ENCODE results near the gene CASS4. TPM values are rescaled to one million over a fixed set of nuclear protein-coding genes. Genes with fewer than 3 reads are reported as not detected.
"Not testable (repeated sequence)": the region's sequence is repeated elsewhere in the genome, so short reads cannot be mapped to it uniquely, and the experiment has no call there.

CASS4 gene
- total RNA-seq, 1 donor from 2014 or later: 1.2 TPM

DNA sequence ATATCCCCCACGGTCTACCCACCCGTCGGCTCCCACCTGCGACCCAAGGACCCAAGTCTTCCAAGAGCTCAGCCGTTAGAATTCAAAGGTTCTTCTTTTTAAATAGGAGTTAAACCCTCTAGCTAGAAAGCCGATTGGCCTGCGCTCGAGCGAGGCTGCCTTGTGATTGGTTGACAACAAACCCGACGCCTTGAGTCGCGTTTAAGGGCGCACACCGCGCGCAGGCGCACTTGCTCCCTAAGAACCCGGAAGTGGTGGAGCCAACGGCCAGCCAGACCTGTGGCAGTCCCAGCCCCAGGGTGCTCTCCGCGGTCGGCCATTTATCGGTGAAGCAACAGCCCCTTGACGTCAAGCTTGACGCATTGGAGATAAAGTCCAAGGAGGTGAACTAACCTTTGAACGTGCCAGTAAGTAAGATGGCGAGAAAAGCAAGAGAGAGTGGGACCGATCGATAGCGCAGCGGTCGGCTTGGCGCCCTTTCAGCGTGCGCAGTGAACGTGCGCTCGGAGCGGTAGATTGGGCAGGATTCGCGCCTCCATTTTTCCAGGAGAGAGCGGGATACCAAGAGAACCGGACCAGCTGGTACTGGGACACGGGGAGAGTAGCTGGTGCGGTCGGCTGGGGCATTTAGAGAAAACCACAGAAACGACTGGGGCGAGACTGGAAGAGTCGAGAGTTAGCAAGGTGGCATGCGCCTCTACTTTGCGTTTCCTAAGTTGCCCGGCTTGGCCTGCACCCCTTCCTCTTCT, 19.8 kb upstream of the CASS4 start, which contains the start of the genes AURKA and CSTF1:
AURKA (minus strand) TSS at position 84 of the 749 bp plus-strand sequence. CDS start 4,018 bp downstream, outside the sequence.
CSTF1 (plus strand) TSS at position 514 of the 749 bp plus-strand sequence. CDS start 2,908 bp downstream, outside the sequence.
- DNase-seq (ENCODE audit: low read depth in 2 of 2): peak; percentile 100

DNA sequence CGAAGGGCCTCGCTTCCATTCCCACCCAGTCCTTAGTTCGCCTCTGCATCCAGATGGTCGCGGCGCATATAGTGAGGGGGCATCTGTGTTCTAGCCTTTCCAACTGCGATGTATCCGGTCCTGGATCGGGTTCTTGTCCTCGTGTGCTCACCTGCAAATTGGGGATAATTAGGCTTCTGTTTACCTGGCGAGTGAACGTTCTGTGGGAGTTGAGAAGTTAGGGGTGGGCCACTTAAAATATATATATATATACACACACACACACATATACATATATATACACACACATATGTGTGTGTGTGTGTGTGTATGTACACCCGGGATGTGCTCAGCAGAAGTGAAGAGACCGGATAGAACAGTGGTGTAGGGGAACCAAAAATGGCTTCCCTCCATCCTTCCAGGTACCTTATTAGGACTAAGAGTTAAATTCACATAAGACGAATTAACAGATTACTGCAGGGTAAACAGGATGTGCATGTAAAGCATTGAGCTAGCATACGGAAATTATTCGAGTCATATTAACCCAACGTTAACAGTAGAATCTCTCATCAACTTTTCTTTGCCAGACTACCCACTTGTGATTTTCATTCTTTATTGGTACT, 19.1 kb upstream of the CASS4 start:
- DNase-seq (ENCODE audit: low read depth in 2 of 2): peak; percentile 17 to 21

DNA sequence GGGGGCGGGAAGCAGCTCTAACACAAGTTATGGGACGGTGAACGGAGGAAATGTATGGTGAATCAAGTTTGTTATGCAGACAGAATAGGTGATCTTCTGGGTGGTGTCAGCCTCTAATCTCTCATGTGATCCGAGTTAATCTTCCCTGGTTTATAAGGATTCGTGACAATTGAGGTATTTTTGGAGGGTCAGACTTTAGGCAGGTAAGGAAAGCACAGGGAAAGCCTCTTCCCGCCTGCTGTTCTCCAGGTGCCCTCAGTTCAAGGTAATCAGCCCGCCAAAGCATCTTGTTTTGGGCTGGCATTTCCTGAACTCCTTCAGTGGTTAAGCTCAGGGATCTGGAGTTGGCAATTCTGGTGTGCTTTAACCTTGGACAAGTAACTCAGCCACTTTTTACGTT, 18.4 kb upstream of the CASS4 start:
- no peak for DNase-seq (ENCODE audit: low read depth in 2 of 2)

DNA sequence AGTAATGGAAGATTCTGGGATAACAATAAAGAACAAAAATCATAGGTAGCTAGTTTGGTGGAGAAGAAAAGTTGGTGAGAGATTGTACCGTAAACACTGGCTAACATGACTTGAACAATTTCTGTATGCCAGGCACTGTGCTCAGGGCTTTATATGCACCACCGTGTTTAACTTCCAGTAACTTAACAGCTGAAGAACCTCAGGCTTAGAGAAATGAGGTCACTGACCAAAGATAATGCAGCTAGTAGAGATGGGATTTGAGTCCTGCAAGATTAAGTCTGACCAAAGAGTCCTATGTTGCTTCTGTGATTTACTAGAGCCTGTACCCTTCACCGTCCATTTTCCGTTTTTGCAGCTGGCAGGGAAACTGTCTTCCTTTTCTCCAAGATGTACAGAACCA, 16.9 kb upstream of the CASS4 start:
- no peak for DNase-seq (ENCODE audit: low read depth in 2 of 2)

DNA sequence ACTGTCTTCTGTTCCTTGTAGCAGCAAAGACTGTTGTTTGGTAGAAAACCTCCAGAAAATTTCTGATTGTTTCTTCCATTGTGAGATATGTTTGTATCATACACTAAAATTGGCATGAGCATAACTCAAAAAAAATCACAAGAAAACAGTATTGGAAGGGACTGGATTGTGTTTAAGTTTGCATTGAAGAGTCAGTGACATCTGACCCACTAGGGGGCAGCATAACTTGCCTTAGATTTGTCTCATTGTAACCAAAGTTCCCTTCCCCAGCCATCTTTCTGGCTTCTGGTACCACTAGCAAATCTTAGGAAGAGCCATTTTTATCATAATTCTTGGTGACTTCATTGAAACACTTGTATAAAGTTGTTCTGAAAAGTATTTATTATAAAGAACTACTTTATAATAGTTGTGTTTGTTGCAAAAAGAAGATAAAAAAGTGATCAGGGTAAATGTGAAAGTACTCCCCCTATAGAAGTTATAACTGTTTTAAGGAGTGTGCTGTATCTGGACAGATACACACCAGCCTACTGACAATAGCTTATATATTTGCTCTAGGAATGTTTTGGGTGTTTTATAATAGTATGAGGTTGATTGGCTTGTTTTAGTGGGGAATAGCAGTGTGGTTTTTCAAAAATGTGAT, 11.9 kb upstream of the CASS4 start:
- peak; percentile 84 to 86 for DNase-seq (ENCODE audit: low read depth in 2 of 2)

DNA sequence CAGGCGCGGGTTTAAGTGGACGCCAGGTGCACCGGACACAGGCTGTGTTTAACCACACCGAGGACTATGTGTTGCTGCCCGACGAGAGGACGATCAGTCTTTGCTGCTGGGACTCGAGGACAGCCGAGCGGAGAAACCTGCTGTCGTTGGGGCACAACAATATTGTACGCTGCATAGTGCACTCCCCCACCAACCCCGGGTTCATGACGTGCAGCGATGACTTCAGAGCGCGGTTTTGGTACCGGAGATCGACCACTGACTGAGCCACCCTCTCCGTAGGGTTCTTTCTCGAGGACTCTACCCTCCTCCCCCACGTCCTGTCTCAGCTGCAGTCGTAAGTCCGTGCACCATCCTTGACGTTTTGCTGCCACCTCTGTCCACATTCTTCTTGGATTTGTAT, 8.6 kb upstream of the CASS4 start:
- DNase-seq (ENCODE audit: low read depth in 2 of 2): no peak

DNA sequence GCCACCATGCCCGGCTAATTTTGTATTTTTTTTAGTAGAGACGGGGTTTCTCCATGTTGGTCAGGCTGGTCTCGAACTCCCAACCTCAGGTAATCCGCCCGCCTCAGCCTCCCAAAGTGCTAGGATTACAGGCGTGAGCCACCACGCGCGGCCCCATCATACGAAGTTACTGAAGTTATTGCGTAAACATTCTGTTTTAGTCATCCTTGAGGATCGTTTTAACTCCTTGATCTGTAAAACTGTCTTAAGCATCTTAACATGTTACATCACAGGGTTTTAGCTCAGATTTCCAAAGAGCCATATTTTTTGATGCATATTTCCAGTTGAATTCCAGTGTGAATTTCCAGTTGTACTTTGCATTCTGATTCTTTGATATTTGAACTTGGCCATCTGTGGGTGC, 6.7 kb upstream of the CASS4 start:
- DNase-seq (ENCODE audit: low read depth in 2 of 2): not testable (repeated sequence)

DNA sequence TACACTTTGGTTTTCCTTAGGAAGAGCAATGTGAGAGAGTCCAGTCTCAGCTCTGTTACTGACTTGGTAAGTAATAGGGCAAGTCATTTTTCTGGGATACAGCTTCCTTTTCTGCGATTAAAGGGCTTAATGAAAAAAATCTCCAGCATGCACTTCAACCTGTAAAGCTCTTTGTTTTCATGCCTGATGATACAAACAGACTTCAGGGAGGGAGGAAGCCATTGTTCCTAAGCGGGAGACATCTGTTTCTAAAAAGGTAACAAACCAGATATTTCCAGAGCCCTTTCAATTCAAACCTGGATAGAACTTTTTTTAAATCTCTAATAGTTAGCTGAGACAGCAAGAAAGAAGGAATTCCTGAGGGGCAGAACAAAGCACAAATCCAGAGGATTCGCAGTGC, 5.2 kb upstream of the CASS4 start:
- DNase-seq (ENCODE audit: low read depth in 2 of 2): no peak

DNA sequence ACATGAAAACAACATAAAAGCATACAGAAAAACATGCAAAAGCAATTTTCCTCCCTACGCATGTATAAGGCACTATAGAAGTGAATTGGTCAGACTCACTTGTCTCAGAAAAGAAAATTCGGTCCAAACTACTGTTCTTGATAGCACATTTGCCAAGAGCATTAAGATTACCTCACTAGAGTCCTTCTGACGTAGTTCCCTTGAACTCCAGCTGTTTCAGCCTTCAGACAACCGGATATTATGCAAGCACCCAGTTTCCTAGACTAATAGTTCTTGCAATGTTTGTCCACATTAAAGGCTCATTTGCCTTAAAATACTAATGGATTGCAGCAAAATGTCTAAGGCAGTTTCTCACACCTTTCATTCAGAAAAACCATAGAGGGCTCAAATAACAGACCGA, 2.5 kb upstream of the CASS4 start:
- DNase-seq (ENCODE audit: low read depth in 2 of 2): no peak

DNA sequence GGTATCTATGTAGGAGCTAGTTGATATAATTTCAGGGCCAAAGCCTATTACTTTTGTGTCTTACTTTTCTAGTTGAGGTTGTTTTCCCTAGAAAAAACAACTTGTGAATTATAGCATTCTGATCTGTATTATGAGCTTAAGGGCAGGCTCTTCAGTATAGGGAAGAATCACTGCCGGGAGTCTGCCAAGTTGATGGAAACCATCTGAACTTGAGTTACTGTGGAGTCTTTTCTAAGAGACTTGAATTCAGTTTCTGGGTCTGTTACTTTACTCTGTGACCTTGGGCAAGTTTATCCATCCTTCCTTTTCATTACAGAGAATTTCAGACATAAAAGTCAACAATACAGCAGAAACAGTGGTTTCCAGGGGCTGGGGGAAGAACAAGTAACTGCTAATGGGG, 2.1 kb upstream of the CASS4 start:
- no peak for DNase-seq (ENCODE audit: low read depth in 2 of 2)

DNA sequence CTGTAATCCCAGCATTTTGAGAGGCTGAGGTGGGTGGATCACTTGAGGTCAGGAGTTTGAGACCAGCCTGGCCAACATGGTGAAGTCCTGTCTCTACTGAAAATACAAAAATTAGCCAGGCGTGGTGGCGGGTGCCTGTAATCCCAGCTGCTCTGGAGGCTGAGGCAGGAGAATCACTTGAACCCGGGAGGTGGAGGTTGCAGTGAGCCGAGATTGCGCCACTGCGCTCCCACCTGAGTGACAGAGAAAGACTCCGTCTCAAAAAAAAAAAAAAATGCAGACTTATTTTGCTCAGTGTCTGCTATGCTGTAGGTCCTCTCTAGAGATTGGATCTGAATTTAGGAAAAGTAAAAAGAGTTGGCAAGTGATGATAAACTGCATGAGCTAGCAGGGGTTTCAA, 773 bp upstream of the CASS4 start:
- not testable (repeated sequence) for DNase-seq (ENCODE audit: low read depth in 2 of 2)

DNA sequence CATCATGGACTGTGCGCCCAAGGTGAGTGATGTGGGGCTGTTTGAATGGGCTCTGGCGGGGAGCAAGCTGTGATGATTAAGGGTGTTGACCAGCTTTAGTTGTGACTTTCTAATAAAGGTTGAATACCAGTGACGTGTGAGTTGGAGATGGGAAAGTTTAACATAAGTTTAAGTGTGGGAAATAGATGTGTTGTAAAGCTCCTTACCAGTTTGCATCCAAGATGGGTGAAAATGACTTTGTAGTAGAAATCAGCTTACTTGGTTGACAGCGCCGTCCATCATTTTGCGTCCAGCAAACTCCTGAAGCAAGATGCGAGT, 372 bp downstream of the CASS4 start:
- no peak for DNase-seq (ENCODE audit: low read depth in 2 of 2)

DNA sequence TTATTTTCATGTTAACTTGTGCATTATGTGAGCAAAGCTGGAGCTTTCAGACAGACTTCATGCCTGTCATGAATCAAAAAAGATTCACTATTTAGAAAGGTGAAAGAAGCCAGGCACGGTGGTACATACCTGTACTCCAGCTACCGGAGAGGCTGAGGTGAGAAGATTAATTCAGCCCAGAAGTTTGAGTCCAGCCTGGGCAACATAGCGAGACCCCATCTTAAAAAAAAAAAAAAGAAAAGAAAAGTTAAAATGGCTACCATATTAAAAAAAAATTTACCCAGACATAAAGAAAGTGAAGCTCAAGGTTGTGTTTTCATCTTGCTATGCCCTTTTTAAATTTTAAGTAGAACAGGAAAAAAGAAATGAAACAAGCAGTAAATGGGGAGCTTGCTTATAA, 889 bp downstream of the CASS4 start:
- no peak for DNase-seq (ENCODE audit: low read depth in 2 of 2)

DNA sequence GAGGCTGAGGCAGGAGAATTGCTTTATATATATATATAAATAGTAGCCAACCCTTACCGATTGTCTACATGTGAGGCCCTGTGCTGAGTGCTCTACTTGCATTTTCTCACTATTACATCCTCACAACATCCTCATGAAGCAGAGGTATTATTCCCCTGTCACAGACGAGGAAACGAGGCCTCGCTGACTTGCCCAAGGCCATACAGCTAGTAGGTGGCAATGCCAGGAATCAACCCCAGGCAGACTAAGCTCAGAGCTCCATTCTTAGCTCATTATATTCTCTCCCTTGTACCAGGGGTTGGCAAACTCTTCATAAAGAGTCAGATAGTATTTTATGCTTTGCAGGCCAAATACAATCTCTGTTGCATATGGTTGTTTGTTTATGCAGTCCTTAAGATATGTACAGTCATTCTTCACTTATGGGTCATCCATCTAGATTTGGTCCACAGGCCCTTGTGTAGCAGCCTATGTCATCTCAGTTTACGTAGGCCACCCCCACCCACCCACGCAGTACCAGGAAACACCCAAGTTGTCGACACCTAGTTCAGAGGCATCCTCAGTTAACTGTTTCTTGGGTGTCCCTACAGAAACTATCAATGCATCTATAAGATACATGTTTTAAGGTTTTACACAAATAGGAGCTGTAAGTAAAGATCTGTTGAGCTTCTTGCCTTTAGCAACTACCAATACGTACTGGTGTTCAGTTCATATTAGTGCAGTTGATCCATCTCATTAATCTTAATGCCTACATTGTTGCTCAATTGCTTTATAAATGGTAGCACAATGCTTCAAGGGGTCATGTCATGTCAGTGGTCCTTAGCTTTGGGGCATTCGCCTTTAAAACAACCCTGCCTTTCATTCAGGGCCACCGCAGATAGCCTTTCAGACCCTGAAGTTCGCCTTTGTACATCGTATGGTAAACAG, 3.0 kb downstream of the CASS4 start:
- DNase-seq (ENCODE audit: low read depth in 2 of 2): no peak

DNA sequence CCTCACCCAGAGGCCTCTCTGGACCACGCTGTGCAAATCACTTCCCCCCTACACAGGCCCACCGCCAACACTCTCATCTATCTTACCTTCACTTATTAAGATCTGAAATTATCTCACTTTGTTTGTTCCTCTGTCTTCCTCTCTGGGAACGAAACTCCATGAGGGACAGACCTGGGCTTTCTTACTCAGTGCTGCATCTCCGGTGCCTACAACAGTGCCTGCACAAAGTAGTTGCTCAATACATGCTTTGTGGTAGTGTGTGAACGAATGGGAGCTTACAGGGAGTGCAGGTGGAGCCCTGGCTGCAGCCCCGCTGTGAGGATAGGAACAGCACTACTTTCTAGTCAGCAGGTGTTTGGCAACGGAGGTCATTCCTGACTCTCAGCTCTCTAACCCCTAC, 5.3 kb downstream of the CASS4 start:
- DNase-seq (ENCODE audit: low read depth in 2 of 2): no peak

DNA sequence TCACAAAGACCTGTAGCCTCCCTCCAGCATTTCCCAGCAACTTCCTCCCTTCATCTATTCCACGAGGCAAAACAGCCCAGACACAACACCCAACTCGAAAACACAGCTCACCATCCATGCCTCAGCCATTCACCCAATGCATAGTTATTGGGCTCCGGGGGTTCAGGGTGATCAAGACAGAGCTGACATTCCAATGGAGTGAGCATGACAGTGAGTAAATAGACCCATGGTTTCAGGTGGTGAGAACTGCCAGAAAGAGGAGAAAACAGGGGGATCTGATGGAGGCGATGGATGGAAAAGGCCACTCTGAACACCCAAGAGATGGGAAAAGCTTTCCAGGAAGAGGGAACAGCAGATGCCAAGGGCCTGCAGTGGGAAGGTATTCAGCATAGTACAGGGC, 5.9 kb downstream of the CASS4 start:
- no peak for DNase-seq (ENCODE audit: low read depth in 2 of 2)

DNA sequence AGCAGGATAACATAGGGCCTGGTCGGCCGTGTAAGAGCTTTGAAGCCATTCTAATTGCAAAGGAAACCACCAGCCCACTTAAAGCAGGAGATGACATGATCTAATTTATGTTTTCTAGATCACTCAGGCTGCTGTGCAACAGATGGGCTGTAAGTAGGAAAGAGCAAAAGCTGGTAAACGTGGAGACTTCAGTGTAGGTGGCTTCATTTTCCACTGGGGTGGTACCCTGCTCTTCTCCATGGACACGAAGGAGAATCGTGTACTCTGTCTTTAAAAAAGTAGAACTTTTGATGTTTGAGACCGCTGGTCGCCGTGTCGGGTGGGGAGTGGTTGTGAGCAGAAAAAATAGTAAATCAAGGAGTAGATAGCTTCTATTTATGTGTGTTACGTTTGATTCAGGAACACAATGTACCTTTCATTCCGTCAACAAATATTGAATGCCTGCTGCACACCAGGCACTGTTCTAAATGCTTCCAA, 6.4 kb downstream of the CASS4 start:
- peak in 1 of 2 donors; percentile 44 for DNase-seq (ENCODE audit: low read depth in 2 of 2)

DNA sequence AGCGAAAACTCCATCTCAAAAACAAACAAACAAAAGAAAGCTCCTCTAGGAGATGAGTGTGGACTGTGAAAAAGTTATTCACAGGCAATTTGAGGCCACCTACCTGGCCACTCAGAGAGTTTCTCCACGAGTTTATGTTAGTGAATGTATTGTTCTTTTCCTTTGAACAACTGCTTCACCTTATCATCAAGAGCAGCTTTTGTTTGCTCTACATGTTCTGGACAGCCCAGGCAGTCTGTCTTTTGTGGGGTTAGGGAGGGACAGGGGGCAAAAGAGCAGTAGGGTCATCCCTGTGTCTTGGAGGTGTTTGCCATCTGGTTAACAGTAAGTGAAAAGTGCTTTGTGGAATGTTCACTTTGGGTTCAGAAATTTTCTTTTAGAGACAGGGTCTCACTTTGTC, 8.0 kb downstream of the CASS4 start:
- no peak for DNase-seq (ENCODE audit: low read depth in 2 of 2)

DNA sequence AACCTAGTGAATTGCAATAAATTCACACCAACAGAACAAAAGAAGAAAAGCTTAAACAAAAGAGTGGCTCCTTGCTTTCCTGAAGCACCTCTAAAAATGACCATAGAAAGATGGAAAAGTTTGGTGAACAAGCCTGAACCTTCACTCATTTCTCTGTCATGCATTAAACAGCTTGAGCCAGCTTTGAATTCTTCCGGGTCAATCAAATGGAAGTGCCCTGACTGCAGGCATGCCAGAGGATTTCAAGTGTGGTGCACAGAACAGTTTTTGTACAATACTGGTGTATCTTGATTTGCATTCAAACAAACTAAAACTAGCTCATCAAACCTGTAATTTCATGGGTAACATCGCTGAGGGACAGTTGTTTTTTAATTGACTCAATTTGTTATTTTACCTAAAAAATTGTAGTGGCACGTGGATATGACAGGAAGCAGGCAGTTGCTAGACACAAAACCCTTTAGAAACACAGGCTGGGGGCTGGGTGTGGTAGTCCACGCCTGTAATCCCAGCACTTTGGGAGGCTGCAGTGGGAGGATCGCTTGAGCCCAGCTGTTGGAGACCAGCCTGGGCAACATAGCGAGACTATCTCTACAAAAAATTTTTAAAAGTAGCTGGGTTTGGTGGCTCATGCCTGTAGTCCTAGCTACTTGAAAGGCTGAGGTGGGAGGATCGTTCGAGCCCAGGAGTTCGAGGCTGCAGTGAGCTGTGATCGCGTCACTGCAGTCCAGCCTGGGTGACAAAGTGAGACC, 9.1 kb downstream of the CASS4 start:
- DNase-seq (ENCODE audit: low read depth in 2 of 2): peak in 1 of 2 donors; percentile 36

DNA sequence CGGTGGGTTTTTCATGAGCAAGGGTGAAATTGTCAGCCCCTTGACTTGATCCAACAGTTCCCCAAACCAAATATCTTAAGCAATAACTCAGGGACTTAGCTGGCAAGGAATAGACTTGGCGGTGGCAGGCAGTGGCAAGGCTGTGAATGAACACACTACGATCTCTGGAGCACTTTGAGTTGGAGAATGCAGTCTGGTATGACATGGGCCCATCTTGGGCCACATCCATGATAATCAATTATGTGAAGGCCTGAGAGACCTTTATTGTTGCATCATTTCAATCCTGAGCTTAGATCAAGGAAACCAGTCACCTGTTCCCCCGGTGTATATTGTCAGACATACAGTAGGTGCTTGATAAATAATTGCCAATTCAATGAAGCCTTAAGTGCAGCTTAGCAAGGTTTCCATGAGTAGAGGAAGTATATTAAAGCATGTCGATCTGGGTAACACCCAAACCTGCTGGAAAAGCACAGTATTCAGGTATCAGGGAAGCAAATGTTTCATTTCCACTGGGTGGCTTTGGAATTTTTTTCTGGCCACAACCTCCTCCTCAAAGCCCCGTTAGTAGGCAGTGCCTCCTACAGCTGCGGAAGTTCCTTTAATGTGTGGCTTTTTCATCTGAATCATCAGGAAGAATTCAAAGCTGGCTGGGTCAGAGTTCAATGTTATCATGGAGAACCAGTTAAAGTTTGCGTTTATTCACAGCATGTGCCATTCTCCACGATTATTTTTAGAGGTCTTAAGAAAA, 10.2 kb downstream of the CASS4 start:
- DNase-seq (ENCODE audit: low read depth in 2 of 2): peak; percentile 57 to 85
